HG02610 (cell line): ENCODE data around the gene GPX2.

Experiments used
- ATAC-seq: cut with Tn5 transposase; IDR thresholded peaks from one replicate; pipeline ENCODE4 v1.9.1; 2021; ENCODE audit warnings: mild to moderate bottlenecking, moderate library complexity; ENCODE audit not compliant: unreplicated experiment

GPX2 gene

DNA sequence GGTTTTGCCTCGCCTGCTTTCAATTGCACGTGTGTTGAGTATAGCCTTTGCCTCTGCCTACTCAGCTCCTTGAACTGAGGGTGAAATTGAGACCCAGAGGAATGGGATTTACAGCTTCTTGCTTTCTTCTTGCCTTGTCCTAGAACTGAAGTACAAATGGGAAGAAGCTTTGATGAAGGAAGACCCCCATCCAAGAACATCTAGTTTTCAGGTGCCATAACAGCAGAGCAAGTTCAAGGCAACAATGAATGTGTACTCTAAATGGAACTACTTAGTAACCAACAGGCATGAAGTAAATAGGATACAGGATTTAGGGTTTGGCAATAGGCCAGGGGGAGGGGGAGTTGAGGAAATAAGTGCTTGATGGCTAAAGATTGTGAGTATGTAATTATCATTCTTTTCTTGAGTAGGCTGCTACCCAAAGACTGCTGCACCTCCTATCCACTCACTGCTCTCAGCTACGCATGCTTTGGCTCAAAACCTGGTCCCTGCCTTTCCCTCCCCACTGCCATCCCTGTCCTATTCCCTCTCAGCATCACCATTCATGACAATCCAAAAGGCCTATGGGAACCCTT lies 2.1 kb downstream of the GPX2 start:
- no peak for ATAC-seq

DNA sequence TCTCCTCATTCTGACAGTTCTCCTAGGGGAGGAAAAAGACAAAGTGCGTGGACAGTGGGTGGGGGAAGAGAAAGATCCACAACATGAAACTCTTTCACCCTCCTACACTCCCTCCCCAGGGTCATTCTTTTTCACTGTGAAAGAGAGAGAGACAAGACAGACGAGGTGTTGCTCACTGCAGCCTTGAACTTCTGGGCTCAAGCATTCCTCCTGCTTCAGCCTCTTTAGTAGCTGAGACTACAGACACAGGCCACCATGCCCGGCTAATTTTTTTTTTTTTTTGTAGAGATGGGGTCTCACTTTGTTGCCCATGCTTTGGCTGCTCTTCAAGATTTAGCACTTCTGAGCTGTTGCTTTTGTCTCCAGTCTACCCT lies 2.7 kb downstream of the GPX2 start:
- no peak for ATAC-seq

DNA sequence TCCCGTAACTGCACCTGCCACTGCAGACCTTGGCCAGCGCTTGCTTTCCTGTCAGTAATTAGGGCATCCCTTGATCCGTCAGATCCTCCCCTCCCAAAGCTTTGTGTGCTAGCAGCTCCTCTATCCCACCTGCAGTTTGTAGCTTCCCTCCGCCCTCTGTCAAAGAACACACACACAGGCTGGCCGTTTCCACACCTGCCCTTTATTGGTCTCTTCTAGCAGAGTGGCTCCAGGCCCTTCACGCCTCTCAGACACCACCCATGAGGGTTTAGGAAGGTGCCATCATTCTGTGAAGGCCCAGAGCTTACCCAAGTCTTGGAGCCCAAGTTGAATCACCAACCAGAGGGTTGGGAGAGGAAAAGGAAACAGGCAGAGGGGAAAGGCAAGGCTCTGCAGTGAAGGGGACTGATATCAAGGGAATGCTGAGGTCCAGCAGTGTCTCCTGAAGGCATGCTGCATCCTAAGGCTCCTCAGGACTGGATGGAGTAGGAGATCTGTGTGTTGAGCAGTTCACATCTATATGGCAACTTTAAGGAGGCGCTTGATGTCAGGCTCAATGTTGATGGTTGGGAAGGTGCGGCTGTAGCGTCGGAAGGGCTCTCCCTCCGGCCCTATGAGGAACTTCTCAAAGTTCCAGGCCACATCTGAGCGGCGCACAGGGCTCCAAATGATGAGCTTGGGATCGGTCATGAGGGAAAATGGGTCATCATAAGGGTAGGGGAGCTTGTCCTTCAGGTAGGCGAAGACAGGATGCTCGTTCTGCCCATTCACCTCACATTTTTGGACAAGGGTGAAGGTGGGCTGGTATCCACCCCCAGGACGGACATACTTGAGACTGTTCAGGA lies 3.4 kb downstream of the GPX2 start:
- no peak for ATAC-seq

DNA sequence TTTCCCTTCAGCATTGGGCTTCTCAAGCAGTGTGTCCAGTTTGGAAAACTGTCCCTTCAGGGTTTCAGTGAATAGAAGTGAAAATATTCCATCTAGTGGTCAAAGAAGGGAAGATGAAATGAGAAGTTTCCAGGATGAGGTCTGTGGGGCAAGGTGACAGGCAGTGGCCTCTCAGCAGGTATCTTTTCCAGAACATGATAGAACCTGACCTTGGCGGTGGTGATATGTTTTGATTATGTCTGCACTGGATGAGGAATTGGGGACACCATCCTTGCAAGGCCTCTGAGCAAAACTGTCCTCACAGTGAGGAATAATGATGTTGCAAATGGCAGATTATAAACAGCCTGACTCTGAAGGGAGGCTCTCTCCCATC lies 4.7 kb downstream of the GPX2 start:
- no peak for ATAC-seq

DNA sequence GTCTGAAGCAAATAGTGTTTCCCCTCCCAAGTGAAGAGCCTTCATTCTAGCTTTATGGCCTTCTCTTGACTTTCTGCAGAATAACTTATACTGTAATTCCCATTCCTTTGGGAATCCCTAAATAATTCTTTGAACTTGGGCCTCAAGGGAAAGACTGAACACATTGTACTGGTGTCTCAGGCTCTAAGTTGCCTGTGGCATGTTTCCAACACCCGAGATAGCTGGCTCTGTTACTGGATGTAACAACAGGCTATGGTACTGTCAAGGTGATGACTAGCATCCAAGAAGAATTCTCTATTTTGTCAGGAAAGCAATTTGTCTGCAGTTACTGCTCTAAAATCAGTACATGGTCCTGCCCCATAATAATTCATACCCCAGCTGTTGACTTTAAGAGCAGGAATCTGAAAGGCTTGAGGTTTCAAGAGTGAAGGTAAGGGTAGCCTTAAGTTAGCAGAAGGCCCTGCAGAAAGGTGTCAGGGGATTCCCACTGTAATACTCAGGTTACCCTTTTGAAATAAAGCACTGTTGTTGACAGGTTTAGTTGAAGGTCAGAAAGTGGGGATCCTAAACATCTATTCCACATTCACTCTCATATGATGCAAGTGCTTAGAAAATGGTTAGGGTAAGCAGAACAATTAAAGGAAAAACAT lies 5.2 kb downstream of the GPX2 start:
- ATAC-seq, result no peak

DNA sequence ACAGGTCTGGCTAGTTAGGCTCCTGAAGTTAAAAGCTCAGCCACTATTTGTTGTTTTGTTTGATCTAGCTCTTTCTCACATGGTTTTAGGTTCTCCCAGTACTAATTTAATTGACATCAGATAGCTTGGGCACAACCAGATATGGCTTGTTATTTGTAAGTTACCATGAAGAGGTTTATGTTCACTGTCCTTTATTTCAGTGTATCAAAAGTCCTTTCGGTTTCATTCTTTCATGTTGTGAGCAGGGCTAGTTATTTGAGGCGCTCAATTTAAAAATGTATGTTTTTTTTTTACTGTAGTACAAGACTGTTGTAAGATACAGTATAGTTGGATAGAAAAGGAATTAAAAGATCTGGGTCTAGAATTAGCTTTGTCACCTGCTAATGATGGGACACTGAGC lies 7.0 kb downstream of the GPX2 start:
- no peak for ATAC-seq

DNA sequence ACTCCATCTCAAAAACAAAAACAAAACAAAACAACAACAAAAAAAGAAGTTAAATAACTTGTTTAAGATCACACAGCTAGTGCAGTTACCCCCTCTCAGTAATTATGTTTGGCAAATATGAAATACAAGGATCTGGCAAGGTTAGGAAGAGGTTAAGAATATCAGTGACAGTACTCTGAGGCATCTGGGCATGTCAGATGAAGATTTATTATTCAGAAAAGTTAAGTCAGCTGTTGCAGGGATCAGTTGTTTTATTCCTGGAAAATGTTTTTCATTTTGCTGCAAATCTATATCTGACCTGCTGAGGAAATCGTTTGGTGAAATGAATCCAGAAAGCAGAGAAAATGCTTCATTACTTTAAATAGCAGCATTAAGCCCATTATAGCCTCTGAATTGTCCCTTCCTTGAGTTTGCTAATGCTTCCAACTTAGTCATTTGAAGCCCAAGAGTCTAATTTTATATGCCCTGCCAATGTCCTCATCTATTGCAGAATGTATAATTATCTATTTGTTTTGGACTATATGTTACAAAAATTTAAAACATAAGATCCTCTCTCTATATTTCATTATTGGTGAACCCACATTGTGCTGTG lies 8.1 kb downstream of the GPX2 start:
- no peak for ATAC-seq

DNA sequence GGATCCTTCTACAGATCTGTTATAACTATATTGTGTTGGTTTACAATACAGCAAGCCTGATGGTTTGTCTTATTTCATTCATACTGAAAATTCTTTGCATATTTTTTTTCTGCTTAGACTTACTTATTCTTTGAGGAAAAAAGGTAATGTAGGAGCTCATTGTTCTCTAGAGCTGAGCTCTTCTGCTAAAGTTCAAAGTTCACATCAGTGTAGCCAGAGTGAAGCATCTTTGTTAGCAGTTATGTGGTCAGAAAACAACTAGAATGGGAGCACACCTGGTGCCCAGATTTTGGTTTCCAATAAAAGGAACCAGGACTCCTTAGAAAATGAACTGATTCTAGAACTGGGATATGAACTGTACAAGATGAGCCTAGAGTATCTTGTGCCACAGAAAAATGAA lies 10.3 kb downstream of the GPX2 start:
- no peak for ATAC-seq

DNA sequence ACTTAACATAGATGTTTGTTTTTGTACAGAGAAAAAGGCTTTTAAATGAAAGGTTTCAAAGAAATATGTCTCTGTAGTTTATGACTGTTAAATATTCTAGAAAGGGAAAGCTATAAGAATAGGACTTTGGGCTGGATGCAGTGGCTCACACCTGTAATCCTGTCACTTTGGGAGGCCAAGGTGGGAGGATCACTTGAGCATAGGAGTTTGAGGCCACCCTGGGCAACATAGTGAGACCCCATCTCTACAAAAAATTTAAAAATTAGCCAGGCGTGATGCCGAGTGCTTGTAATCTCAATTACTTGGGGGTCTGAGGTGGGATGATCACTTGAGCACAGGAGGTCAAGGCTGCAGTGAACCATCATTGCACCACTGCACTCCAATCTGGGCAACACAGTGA lies 11.4 kb downstream of the GPX2 start:
- no peak for ATAC-seq

DNA sequence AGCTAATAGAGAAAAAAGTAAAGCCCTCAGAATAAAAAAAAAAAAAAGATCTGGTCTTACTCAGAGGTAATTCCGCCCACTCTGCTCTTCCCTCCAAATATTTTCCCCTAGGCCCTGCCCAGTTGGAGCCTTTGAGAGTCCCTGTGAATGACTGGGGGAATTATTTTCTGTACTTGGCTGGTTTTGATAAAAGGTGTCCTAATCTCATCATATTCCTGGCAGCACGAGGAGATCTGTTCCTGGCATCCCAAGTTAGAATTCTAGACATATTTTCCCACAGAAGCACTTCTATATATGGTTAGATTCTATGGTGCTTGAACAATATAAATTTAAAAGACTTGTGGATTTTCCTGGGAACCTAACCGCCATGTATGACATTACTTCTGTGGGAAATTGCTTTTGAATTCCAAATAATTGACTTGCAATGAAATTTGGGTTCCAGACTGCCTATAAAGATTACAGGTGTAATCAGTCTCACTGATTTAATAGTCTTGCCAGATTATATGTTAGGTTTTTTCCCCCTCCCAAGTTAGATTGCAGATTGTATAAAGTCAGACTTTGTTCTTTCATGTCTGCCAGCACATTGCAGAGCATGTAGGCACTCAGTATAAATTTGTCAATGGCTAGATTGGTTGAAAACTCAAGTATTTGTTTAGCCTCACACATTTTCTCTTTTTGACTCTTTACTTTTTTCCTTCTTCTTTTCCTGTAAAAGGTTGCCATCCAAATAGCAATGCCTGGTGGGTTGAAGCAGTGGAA lies 12.3 kb downstream of the GPX2 start:
- ATAC-seq, result no peak

DNA sequence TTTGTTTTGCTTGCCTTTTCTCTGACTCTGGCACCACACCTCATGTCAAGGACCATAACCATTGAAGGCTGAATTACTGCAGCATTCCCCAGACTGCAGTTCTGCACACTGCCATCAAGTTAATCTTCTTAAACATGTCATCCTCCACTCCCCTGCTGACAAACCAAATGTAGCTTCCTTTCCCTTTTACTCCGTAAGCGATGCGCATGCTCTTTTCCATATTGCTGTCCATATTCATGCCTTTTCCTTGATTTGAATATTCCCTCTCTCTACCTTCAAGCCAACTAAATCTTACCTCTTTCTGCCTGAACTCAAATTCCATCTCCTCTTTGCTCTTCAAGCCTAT lies 13.6 kb downstream of the GPX2 start:
- ATAC-seq, result no peak

DNA sequence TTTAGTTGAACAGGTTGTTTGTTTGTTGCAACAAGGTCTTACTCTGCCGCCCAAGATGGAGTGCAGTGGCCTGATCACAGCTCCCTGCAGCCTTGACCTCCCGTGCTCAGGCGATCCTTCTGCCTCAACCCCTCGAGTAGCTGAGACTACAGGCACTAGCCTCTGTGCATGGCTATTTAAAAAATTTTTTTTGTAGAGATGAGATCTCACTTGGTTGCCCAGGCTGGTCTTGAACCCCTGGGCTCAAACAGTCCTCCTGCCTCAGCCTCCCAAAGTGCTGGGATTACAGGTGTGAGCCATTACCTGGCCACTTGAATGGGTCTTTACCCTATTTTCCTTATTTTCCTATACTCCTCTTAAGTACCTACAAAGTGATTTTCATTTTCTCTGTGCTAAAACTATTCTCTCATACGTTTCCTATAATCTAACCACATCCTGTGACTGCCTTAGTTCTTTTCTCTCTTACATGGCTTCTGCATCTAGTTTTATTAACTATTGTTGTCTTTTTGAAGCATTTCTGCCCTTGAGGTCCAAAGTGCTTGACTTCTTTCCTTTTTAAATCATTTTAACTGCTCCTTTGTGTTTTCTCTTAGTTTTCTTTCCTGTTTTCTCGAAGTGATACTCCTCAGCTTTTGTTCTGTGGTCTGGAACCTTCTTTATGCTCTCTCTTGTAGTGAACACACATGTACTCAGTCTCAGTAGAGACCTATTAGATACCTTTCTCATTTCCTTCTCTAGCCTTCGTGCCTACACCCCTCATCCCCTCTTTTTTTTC lies 14.1 kb downstream of the GPX2 start:
- peak; percentile 76 for ATAC-seq

DNA sequence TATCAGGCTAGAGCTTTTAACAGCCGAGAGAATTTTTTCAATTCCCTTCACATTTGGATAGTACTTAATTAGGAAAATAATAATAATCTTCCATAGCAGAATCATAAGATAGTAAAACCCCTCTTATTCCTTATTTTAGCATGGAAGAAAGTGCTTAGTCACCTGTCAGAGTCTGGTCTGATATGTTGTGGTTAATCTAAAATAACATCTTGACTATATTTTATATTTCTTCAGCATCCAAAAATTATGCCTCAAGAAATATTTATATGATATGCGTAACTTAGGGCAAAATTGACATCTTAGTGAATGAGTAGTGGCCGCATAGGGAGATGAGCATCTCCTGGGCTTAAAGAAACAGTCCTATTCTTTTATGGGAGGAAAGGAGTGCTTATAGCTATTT lies 15.5 kb downstream of the GPX2 start:
- no peak for ATAC-seq

DNA sequence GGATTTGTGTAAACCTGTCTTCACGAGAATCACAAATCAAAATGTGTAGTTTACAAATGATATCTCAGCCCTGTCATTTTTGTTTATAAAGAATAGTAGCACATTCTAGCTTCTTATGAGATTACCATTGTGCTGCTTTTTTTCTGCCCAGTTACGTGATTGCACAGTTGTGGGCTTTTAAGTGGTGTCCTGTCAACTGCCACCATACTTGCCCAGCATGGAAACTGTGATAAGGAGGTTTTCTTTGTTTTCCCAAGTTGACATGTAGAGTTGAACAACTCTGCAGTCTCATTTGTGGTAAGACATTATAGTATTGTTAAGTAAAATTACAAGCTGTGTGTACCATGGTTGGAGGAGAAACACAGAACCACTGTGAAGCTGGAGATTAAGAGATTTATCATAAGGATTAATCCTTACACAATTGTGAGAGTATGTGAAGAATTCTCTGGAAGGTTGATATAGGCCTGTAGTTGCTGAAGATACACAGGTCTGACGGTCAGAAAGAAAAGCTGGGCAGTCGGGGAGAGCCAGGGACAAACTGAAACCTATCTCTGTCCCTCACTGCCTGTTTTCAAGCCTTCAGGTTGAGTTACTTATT lies 16.0 kb downstream of the GPX2 start:
- ATAC-seq, result no peak

DNA sequence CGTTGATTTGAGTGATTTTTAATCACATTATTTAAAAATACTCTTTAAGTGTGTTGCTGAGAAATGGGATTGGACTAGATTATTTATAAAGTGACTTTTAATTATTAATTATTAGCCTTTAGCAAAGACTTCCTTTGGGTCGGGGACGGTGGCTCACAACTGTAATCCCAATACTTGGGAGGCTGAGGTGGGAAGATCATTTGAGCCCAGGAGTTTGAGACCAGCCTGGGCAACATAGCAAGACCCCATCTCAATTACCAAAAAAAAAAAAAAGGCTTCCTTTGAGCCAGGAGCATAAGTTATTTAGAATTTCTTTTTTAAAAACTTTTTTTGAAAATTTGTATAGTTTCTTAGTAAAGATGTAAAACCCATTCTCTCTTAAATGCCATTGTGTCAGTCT lies 19.5 kb downstream of the GPX2 start:
- ATAC-seq, result no peak

DNA sequence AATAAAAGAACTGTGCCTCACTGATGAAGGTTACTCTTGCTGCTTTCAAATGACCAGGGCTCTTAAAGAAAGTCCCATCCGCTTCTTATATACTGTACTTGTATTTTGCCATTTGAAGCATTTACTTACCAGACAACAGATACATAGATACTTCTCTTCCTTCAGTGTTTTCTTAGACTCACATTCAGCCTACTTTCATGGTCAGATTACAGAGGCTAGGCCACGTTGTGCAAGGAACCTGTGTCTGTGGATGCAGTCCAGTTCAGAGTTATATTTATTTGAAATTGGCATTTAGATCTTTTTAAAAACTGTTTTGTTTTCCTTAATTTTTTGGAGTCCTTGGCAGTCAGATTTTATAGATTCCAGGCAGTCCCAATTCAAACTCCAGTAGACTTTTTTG lies 22.1 kb downstream of the GPX2 start:
- no peak for ATAC-seq

DNA sequence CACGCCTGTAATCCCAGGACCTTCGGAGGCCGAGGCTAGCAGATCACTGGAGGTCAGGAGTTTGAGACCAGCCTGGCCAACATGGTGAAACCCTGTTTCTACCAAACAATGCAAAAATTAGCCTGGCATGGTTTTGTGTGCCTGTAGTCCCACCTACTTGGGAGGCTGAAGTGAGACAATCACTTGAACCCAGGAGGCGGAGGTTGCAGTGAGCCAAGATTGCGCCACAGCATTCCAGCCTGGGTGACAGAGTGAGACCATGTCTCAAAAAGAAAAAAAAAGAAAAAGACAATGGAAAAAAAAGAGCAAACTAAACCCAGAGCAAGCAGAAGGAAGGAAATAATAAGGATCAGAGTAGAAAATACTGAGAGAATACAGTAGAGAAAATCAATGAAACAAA lies 22.9 kb downstream of the GPX2 start:
- ATAC-seq, result no peak

DNA sequence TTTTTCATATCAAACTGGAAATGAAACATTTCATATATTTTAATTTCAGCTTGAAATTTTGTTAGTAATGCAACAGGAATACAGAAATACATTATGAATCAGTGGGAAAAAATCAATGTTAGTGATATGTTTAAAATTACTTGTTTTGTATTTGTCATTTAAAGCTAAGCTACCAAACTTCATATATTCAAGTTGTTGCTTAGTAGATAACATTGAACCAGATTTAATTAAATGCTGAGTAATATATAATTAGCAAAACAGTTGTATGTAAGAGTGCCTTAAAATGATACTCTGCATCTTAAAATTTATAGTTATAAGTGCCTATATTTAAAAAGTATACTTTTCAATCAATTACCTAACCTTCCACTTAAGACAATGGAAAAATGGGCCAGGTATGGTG lies 23.3 kb downstream of the GPX2 start:
- ATAC-seq, result no peak

DNA sequence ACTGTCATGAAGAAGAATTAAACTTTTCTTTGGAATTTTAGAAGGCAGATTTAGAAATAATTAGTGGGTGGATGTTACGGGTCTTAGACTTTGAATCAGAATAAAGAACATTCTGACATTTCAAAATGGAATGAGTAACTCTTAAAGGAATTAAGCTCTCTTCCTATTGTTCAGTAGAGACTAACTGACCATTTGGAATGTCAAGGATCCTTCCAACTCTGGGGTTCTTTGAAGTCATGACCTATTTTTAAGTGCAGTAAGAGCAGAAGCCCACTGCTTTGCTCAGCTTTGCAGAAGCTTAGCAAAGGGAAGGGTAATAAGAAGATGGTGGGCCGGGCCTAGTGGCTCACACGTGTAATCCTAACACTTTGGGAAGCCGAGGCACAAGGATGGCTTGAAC lies 24.3 kb downstream of the GPX2 start:
- ATAC-seq, result no peak

DNA sequence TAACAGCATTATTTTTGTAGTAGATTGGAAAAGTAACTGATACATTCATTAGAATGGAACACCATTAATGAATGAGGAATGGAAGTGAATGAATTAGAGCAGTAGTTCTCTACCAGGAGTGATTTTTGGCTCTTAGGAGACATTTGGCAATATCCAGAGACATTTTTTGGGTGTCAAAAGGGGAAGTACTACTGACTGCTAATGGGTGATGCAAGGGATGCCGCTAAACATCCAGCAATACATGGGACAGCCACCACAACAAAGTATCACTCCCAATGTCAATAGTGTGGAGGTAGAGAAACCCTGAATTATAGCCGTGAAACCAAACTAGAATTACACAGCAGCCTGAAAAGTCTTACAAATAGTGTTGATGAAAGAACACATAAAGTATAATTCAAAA lies 26.7 kb downstream of the GPX2 start:
- ATAC-seq, result no peak
